HG03469 (cell line): ENCODE measurements around the gene CTNND2.

Experiments used
- ATAC-seq: cut with Tn5 transposase; IDR thresholded peaks from one replicate; pipeline ENCODE4 v1.9.1; 2021; ENCODE audit warnings: mild to moderate bottlenecking, moderate library complexity, moderate number of reproducible peaks; ENCODE audit not compliant: unreplicated experiment

The CTNND2 gene

GRCh38 chr5:10969684-10970180 is 934.5 kb downstream of the CTNND2 start:
- ATAC-seq, result no peak

GRCh38 chr5:10964806-10965205 is 939.4 kb downstream of the CTNND2 start:
- ATAC-seq, result no peak

GRCh38 chr5:10958728-10959127 is 945.5 kb downstream of the CTNND2 start:
- no peak for ATAC-seq

GRCh38 chr5:10949856-10950630 is 954.2 kb downstream of the CTNND2 start:
- no peak for ATAC-seq

- ATAC-seq, result no peak
These were observed 958.2 kb downstream of the CTNND2 start for GRCh38 chr5:10946050-10946449.

- no peak for ATAC-seq
These were observed 962.3 kb downstream of the CTNND2 start for GRCh38 chr5:10941900-10942299.

GRCh38 chr5:10936081-10936855 is 968.0 kb downstream of the CTNND2 start:
- no peak for ATAC-seq

GRCh38 chr5:10935536-10935935 is 968.7 kb downstream of the CTNND2 start:
- ATAC-seq, result no peak

- ATAC-seq, result no peak
These were observed 969.4 kb downstream of the CTNND2 start for GRCh38 chr5:10934783-10935355.

- no peak for ATAC-seq
These were observed 971.1 kb downstream of the CTNND2 start for GRCh38 chr5:10933121-10933520.

- ATAC-seq, result no peak
These were observed 971.8 kb downstream of the CTNND2 start for GRCh38 chr5:10932426-10932825.

- ATAC-seq, result no peak
These were observed 976.6 kb downstream of the CTNND2 start for GRCh38 chr5:10927608-10928007.

GRCh38 chr5:10923310-10923709 is 980.9 kb downstream of the CTNND2 start:
- ATAC-seq, result no peak
